K562 (cell line): Measurements from ENCODE around the gene PAEP. TPM values are rescaled to one million over a fixed set of nuclear protein-coding genes. Genes with fewer than 3 reads are reported as not detected.

ENCODE experiments used
- ATAC-seq: fragments of 200-7000 bp; cut with Tn5 transposase; 3 replicates; pipeline ENCODE4 v1.9.1; 2020; ENCODE audit warnings: moderate library complexity
- BruUV-seq: library from RNA; stranded (reverse); fragments of 400-500 nt; replicated peaks from 2 replicates; lab custom pipeline; 2021; lab: Mats Ljungman, UMichigan
- CTCF ChIA-PET: fragments of 300-600 bp; formaldehyde crosslinking; extraction: SDS; loops from one replicate; lab custom pipeline; 2021; ENCODE audit warnings: low intra/inter-chr PET ratio; lab: Yijun Ruan, JAX
- POLR2A ChIA-PET: fragments of 300-600, 350-650 bp; sonication (Branson Sonifier 250); formaldehyde crosslinking; extraction: SDS; loops from one replicate; lab custom pipeline; 2021; ENCODE audit warnings: antibody characterized with exemption, inconsistent platforms; lab: Yijun Ruan, JAX
- DNase-seq, 4 experiments: peaks; one replicate each; pipeline versions ENCODE4 v3.0.0 to v3.0.0-alpha.2; 2011 to 2018; ENCODE audit warnings: low spot score in 3 of 4, mixed read lengths in 3 of 4; ENCODE audit errors: extremely low read depth in 1 of 4
- FAIRE-seq: peaks from 2 replicates; lab custom pipeline; 2011; peaks lifted over from hg19 to GRCh38; lab: Jason Lieb, UNC
- H2AFZ ChIP-seq: 2 replicates; pipeline ENCODE4 v1.6.0; 2011; ENCODE audit warnings: low read depth, low read length, control low read depth, inconsistent platforms
- H3K27ac ChIP-seq: fragments of 200-600 bp; 3 replicates; pipeline ENCODE4 v1.8.0; 2011; ENCODE audit warnings: low read depth, mild to moderate bottlenecking, control low read depth, inconsistent platforms, low read length, moderate library complexity, mixed read lengths; ENCODE audit errors: extremely low read depth
- H3K27me3 ChIP-seq, 2 experiments: fragments of 300-600 bp in 1 of 2; 2 replicates in 1 of 2; 3 replicates in 1 of 2; pipeline versions ENCODE4 v1.6.0 to v1.8.0; 2011; ENCODE audit warnings: inconsistent platforms in 2 of 2, low read length in 2 of 2, mild to moderate bottlenecking in 1 of 2, mixed read lengths in 1 of 2, moderate library complexity in 1 of 2; ENCODE audit not compliant: control insufficient read depth in 2 of 2, insufficient read depth in 2 of 2
- H3K36me3 ChIP-seq: fragments of 300-600 bp; 3 replicates; pipeline ENCODE4 v1.8.0; 2011; ENCODE audit warnings: mild to moderate bottlenecking, low read length, inconsistent platforms; ENCODE audit not compliant: control insufficient read depth, insufficient read depth
- H3K4me1 ChIP-seq, 2 experiments: fragments of 200-600 bp in 1 of 2; replicated peaks in 1 of 2; 2 replicates in 1 of 2; 3 replicates in 1 of 2; pipeline versions ENCODE4 v1.5.1 to v1.8.0; 2011; ENCODE audit warnings: inconsistent platforms in 2 of 2, low read length in 2 of 2, mild to moderate bottlenecking in 1 of 2, mixed read lengths in 1 of 2, moderate library complexity in 1 of 2; ENCODE audit not compliant: control insufficient read depth in 2 of 2, insufficient read depth in 2 of 2
- H3K4me2 ChIP-seq: 2 replicates; pipeline ENCODE4 v1.6.1; 2011; ENCODE audit warnings: low read length, control low read depth, inconsistent platforms, mixed read lengths; ENCODE audit not compliant: insufficient read depth
- H3K4me3 ChIP-seq: fragments of 200-600 bp; sonication (generic), shearing (Covaris generic); 2 replicates; pipeline ENCODE4 v1.5.1; 2016; ENCODE audit warnings: control low read depth, inconsistent platforms
- H3K79me2 ChIP-seq: fragments of 200-600 bp; 3 replicates; pipeline ENCODE4 v1.8.0; 2011; ENCODE audit warnings: low read length, inconsistent platforms; ENCODE audit not compliant: control insufficient read depth, insufficient read depth
- H3K9ac ChIP-seq, 2 experiments: 2 replicates each; pipeline versions ENCODE4 v1.6.0 to v1.6.1; 2011; ENCODE audit warnings: low read depth in 2 of 2, low read length in 2 of 2, control low read depth in 1 of 2, inconsistent platforms in 1 of 2, mild to moderate bottlenecking in 1 of 2, mixed read lengths in 1 of 2; ENCODE audit not compliant: insufficient read depth in 1 of 2
- H3K9me1 ChIP-seq: one replicate; pipeline ENCODE4 v1.6.0; 2011; ENCODE audit warnings: inconsistent platforms, mild to moderate bottlenecking, low read length, moderate library complexity; ENCODE audit not compliant: control insufficient read depth, insufficient read depth
- H3K9me3 ChIP-seq: replicated peaks from 2 replicates; pipeline ENCODE4 v1.5.1; 2011; ENCODE audit warnings: low read depth, low read length, inconsistent platforms; ENCODE audit not compliant: control insufficient read depth, insufficient read depth
- H4K20me1 ChIP-seq: replicated peaks from 2 replicates; pipeline ENCODE4 v1.6.1; 2011; ENCODE audit warnings: low read length, inconsistent platforms, mixed read lengths; ENCODE audit not compliant: control insufficient read depth, insufficient read depth
- CBX2 ChIP-seq: fragments of 200-600 bp; sonication (generic); IDR thresholded peaks from one replicate; pipeline ENCODE4 v1.6.1; 2012; ENCODE audit warnings: mild to moderate bottlenecking, low read length, inconsistent platforms; ENCODE audit not compliant: insufficient read depth, poor library complexity, severe bottlenecking
- ELF4 ChIP-seq: fragments of 450-650 bp; formaldehyde crosslinking; IDR thresholded peaks from 2 replicates; pipeline ENCODE4 v1.4.0; 2022; ENCODE audit warnings: missing genetic modification characterization
- GATA2 ChIP-seq: sonication (generic); formaldehyde crosslinking; IDR thresholded peaks from 2 replicates; pipeline ENCODE4 v1.4.0; 2020; ENCODE audit warnings: mild to moderate bottlenecking, missing genetic modification reagents
- GTF3C2 ChIP-seq: IDR thresholded peaks from 3 replicates; pipeline ENCODE4 v1.6.1; 2011; ENCODE audit warnings: borderline replicate concordance, mild to moderate bottlenecking, moderate library complexity; ENCODE audit not compliant: insufficient read length; ENCODE audit errors: extremely low read depth
- HIVEP1 ChIP-seq: fragments of 250-450 bp; sonication (Bioruptor Pico); IDR thresholded peaks from 2 replicates; pipeline ENCODE4 v1.4.0; 2020; ENCODE audit warnings: mild to moderate bottlenecking
- PATZ1 ChIP-seq: fragments of 250-450 bp; sonication (Bioruptor Pico); IDR thresholded peaks from 2 replicates; pipeline ENCODE4 v1.5.0; 2020; ENCODE audit warnings: mild to moderate bottlenecking, borderline replicate concordance
- RBM14 ChIP-seq: fragments of 200-400 bp; formaldehyde crosslinking; IDR thresholded peaks from 2 replicates; pipeline ENCODE4 v1.6.1; 2018; ENCODE audit warnings: low read depth, mild to moderate bottlenecking, low read length, moderate library complexity, borderline replicate concordance; ENCODE audit not compliant: insufficient read depth
- RFX5 ChIP-seq: IDR thresholded peaks from 2 replicates; pipeline ENCODE4 v1.6.1; 2011; ENCODE audit warnings: low read depth, mild to moderate bottlenecking, improper control_type of control experiment, low read length
- TRIM28 ChIP-seq: fragments of 450-650 bp; IDR thresholded peaks from 2 replicates; pipeline ENCODE4 v1.6.1; 2017
- WHSC1 ChIP-seq: IDR thresholded peaks from one replicate; pipeline ENCODE4 v1.6.1; 2012; ENCODE audit warnings: low read length, control low read depth, inconsistent platforms
- ZNF324 ChIP-seq: fragments of 250-450 bp; sonication (Bioruptor Pico); IDR thresholded peaks from 2 replicates; pipeline ENCODE4 v1.4.0; 2020; ENCODE audit warnings: mild to moderate bottlenecking
- ZNF695 ChIP-seq: fragments of 450-650 bp; formaldehyde crosslinking; IDR thresholded peaks from 2 replicates; pipeline ENCODE4 v1.4.0; 2020; ENCODE audit warnings: mild to moderate bottlenecking, moderate library complexity
- WGBS: fragments of 100-300 bp; shearing (Covaris generic); methylation state at CpG from one replicate; pipeline ENCODE4 v1.1.6; 2016; ENCODE audit warnings: low coverage, mixed read lengths; ENCODE audit not compliant: insufficient coverage; ENCODE audit errors: missing lambda C conversion rate; 5-methylcytosine and 5-hydroxymethylcytosine counted together
- in situ Hi-C: fragments of 300-500 bp; cut with MboI; formaldehyde crosslinking; loops from 4 replicates; pipeline ENCODE4 v1.15.0; 2018; ENCODE audit warnings: inconsistent platforms, mixed read lengths
- intact Hi-C: fragments of 100-400 bp; cut with micrococcal nuclease; formaldehyde crosslinking; loops from 2 replicates; pipeline ENCODE4 v1.14.2; 2022
- polyA plus RNA-seq, 8 experiments: library from polyadenylated mRNA; depleted of rRNA in 4 of 8; stranded (reverse) in 5 of 8; unstranded in 3 of 8; fragments of >200 nt; fragmentation: Nextera tagmentation in 2 of 8; fragmentation: Illumina TruSeq in 1 of 8; extraction: Ambion mirVana in 2 of 8; extraction: Trizol in 1 of 8; gene quantifications; 2 replicates each; pipeline versions ENCODE4 v1.2.1 to v1.2.3, GENCODE V29; 2011 to 2014; ENCODE audit warnings: inconsistent platforms in 1 of 8, missing spikeins in 1 of 8
- total RNA-seq, 7 experiments: library from RNA; depleted of rRNA in 6 of 7; stranded (reverse); fragments of >200 nt in 6 of 7; fragmentation: Illumina TruSeq in 2 of 7; extraction: Trizol in 2 of 7; gene quantifications; 2 replicates each; pipeline versions ENCODE4 v1.2.1 to v1.2.3, GENCODE V29; 2011 to 2021; ENCODE audit warnings: low replicate concordance in 1 of 7

PAEP gene
- total and polyA plus RNA-seq, 9 of the 15 experiments (the other 6 are each of a cell fraction or from before 2014, with no cell fraction given): 0.22 to 4.5 (median 0.58) TPM

- TF ChIP-seq GTF3C2: no peak
- TF ChIP-seq ZNF324 (CRISPR knock-in tag): no peak
Observed at GRCh38 chr9:135609366-135609955, 47.9 kb downstream of the PAEP start (continued).

GRCh38 chr9:135610290-135611141 lies 49.0 kb downstream of the PAEP start:
- no peak overlapping the region for H2AFZ ChIP-seq
- no peaks in the 10 kb centered on the region for H3K79me2 ChIP-seq
- TF ChIP-seq RBM14 (no peak), ZNF695 (CRISPR knock-in tag) (no peak), HIVEP1 (CRISPR knock-in tag) (no peak), WHSC1 (no peak), PATZ1 (no peak), GATA2 (CRISPR knock-in tag) (no peak), ELF4 (CRISPR knock-in tag) (no peak), RFX5 (no peak), CBX2 (no peak), TRIM28 (no peak)
- intact Hi-C loops: no loop called here
- no peak overlapping the region for H3K27ac ChIP-seq
- H4K20me1 ChIP-seq: 0 out of 2 replicates have a peak, but pooled peaks cover 4% of the 10 kb centered on the region
- no peak for DNase-seq
- no peaks in the 10 kb centered on the region for H3K36me3 ChIP-seq
- in situ Hi-C loops: no loop called here
- FAIRE-seq: no peak
- H3K4me3 ChIP-seq: no peak overlapping the region
- no peaks in the 10 kb centered on the region for H3K9me3 ChIP-seq
- ATAC-seq: no peak
- no peak overlapping the region for H3K9ac ChIP-seq
- no peak overlapping the region for H3K4me2 ChIP-seq
- WGBS: 2% methylated on average over 9 of the region's 13 CpGs
- CTCF ChIA-PET: interaction anchor here (0.6 kb wide), 1 partner anchor 1395 kb away, joined by 3 read pairs; no protein-coding TSS in a partner anchor
- POLR2A ChIA-PET: no interaction called here
- BruUV-seq: no TSS peak
- no peaks in the 10 kb centered on the region for H3K9me1 ChIP-seq
- H3K27me3 ChIP-seq: peaks cover 11 to 57% of the 10 kb centered on the region in 2 experiments; a peak in 3 of 5 replicates
- peaks cover 0 to 22% of the 10 kb centered on the region in 2 experiments; a peak in 2 of 5 replicates for H3K4me1 ChIP-seq
